HG03196 (cell line): ENCODE measurements around the gene MCM7.
A peak's percentile ranks its signal among the peaks of the same experiment; 100 is the strongest.
"Not testable (repeated sequence)": the region's sequence is repeated elsewhere in the genome, so short reads cannot be mapped to it uniquely, and the experiment has no call there.

Source experiments
- ATAC-seq: cut with Tn5 transposase; IDR thresholded peaks from one replicate; pipeline ENCODE4 v1.9.1; 2021; ENCODE audit not compliant: unreplicated experiment

Gene MCM7

DNA sequence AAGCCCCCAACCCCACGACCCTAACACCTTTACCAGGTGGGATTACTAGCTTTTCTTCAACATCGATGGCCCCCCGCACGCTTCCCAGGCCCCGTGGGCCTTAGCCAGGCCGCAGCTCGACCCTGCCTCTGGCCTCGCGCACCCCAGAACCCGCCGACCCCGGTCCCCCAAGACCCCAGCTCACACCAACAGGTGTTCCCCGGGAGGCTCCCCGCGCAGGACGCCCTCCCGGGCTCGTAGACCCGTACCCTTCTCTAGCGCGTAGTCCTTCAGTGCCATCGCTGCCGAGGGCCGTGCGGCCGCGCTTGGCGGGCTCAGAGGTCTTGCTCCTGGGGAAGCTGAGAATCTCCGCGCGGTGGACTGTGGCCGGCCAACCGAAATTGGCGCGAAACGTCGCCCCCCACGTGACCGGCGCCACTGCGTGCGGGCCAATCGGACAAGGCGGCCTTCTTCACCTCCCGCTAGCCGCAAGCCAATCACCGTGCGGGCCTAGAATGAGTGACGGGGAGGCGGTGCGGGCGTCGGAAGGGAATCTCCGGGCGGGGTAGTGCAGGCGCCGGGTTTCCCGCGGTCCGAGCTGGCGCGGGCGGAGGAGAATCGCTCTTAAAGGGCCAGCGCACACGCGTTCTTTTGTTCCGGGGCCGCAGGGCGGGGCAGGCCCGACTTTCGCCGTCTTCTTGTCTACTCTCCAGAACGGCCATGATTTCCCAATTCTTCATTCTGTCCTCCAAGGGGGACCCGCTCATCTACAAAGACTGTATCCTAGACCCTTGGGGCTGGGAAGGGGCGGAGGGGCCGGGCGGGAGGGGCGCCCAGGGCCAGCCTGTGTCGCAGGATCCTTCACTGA lies at the start of gene MCM7, which contains the start of gene AP4M1:
Gene MCM7, minus strand, starts transcription at position 382 of the 847 bp plus-strand sequence. Its CDS starts 103 bp downstream, at position 279.
Gene AP4M1, plus strand, starts transcription at position 628 of the 847 bp plus-strand sequence. Its CDS starts 72 bp downstream, at position 700.
- peak; percentile 85 for ATAC-seq

DNA sequence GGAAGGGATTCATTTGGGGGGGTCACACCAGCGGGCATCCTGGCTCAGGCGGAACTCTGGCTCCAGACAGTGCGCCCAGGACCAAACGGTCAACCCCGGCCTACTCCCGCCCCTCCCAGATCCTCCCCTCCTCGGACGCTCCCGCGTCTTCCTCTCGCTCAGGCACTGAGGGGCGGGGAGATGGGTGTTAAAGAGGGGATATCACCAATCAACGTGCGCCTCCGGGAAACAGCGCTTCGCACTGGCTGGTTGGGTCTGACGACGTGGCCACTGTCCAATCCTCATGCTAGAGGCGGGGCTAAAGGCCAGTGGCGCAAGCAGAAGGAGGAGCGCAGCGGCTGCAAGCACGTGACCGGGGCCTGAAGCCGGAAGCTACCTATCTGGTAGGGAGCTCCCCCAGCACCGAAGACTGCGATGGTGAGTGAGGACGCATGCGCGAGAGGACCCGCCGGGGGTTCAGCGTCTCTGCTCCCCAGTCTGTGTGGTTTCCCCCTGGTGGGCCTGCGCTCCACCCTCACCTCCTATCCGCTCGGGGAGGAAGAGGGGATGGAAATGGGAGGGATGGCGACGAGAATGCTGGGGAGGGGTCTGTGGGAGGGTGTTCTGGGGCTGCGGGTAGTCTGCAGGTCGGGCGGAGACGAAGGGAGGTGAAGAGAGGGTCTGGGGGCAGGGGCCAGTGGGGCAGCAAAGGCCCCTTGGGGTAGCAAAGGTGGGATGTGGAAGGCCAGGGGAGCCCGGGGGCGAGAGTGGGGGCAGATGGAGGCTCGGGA lies 47.5 kb upstream of the MCM7 start, which contains the start of gene LAMTOR4:
Gene LAMTOR4, plus strand, starts transcription at position 360 of the 770 bp plus-strand sequence. Its CDS starts 55 bp downstream, at position 415.
- ATAC-seq: peak; percentile 98

GRCh38 chr7:100148225-100148558 lies 47.0 kb upstream of the MCM7 start:
- no peak for ATAC-seq

- no peak for ATAC-seq
These were observed 46.1 kb upstream of the MCM7 start for GRCh38 chr7:100147278-100147677.

DNA sequence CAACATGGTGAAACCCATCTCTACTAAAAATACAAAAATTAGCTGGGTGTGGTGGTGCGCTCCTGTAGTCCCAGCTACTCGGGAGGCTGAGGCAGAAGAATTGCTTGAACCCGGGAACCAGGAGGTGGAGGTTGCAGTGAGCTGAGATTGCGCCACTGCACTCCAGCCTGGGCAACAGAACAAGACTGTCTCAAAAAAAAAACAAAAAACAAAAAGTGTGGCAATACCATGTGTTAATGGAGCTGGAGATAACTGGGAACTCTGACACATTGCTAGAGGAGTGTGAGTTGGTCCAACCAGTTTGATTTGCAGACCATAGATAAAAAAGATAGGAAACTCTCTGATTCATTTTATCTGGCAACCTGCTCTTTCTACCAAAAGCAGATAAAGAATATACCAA lies 45.2 kb upstream of the MCM7 start:
- ATAC-seq: not testable (repeated sequence)

GRCh38 chr7:100142461-100142860 lies 41.3 kb upstream of the MCM7 start:
- ATAC-seq: no peak

DNA sequence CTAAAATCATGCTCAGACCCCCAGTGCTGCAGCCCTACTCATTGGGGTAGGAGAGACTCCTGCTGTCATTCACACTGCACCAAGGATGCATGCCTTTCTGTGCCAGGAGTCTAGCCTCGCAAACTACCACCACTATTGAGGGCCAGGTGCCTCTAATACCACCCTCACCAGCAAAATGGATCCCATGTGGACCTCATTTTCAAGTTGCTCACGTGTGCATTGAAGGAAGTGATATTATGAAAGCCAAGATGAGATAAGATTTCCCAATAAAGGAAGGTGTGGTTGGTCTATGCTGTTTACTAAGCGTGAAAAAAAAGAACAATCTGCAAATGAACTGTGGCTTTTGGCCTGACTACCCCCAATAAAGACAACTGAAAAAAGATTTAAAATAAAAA lies 40.4 kb upstream of the MCM7 start:
- no peak for ATAC-seq

- ATAC-seq: no peak
These were observed 36.9 kb upstream of the MCM7 start for GRCh38 chr7:100137851-100138760.

GRCh38 chr7:100132697-100133151 lies 31.5 kb upstream of the MCM7 start:
- ATAC-seq: no peak

GRCh38 chr7:100132126-100132525 lies 30.9 kb upstream of the MCM7 start:
- no peak for ATAC-seq

- ATAC-seq: no peak
These were observed 29.6 kb upstream of the MCM7 start for GRCh38 chr7:100130608-100131453.

GRCh38 chr7:100130220-100130607 lies 29.0 kb upstream of the MCM7 start:
- not testable (repeated sequence) for ATAC-seq

- ATAC-seq: no peak
These were observed 27.4 kb upstream of the MCM7 start for GRCh38 chr7:100128637-100128963.

DNA sequence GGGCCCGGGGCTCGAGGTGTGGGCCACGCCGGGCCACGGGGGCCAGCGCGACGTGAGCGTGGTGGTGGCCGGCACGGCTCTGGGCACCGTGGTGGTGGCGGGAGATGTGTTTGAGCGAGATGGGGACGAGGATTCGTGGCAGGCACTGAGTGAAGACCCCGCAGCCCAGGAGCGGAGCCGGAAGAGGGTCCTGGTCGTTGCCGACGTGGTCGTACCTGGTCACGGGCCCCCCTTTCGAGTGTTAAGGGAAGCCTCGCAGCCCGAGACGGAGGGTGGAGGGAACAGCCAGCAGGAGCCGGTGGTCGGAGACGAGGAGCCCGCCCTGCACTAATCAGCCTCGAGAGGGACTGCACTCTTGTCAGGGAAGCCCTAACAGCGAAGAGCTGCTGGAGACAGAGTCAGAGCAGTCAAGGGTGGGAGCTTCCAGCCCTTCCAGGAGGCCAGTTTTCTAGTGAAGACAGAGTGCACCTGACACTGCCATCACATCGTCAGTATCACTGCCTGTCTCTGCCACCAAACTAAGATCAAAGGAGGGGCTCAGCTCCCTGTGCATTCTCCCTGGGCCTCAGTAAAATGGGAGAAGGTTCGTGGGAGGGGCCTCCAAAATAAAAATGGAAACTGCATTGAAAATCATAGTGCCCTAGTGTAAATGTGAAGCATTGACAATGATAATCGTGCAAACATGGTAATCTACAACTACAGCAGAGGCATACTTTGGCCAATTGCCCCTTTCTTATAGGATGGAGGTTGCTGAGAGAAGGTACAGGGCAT lies 26.9 kb upstream of the MCM7 start:
- no peak for ATAC-seq

DNA sequence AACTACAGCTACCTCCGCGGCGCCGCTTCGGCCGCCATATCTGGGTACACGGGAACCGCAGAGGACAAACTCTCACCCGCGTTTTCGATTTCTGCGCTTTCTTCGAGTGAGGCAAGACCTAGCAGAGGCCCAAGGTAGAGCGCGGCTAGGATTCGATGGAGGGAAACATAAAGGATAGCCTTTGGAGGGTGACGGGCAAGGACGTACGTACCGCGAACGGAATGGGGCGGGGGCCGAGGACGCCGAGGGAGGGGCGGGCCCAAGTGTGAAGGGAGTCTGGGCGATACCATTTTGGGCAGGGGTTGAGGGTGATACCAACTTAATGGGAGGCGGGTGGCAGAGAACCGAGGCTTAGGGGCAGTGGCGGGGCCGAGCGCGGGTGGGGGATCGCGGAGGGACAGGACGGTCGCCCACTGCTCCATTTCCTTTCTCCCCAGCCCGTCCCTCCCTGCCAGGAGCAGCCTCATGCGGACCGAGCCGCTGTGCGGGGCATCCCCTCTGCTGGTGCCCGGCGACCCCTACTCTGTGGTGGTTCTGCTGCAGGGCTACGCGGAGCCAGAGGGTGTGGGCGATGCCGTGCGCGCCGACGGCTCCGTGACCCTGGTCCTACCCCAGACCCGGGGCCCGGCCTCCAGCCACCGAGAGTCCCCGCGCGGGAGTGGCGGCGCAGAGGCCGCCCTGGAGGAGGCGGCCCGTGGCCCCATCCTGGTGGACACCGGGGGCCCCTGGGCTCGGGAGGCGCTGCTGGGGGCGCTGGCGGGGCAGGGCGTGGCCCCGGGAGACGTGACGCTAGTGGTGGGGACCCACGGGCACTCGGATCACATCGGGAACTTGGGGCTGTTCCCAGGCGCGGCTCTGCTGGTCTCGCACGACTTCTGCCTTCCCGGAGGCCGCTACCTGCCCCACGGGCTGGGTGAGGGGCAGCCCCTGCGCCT lies 26.0 kb upstream of the MCM7 start, which contains the start of gene MBLAC1:
Gene MBLAC1, plus strand, starts transcription at position 37 of the 935 bp plus-strand sequence. Its CDS starts 429 bp downstream, at position 466.
- peak; percentile 58 for ATAC-seq

DNA sequence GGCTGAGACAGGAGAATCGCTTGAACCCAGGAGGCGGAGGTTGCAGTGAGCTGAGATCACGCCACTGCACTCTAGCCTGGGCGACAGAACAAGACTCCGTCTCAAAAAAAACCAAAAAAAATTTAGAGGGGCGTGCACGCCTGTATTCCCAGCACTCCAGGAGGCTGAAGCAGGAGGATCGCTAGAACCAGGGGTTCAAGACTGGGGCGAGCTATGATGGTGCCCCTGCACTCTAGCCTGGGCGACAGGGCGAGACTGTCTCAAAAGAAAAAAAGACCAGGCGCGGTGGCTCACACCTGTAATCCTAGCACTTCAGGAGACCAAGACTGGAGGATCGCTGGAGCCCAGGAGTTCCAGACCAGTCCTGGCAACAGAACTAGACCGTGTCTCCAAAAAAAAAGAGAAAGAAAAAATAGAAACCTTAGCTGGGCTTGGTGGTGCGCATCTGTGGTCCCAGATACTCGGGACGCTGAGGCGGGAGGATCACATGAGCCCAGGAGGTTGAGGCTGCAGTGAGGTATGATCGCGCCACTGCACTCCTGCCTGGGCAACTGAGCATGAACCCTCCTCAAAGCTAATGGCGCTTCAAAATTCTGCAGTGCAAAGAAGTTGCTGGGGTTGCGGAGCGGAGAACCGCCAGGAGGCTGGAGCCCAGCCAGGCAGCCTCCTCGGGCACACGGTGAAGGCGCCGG lies 25.2 kb upstream of the MCM7 start:
- no peak for ATAC-seq
